Keratinocyte (primary cell): ENCODE data around the gene GTF3A.

Experiments
- EZH2 ChIP-seq: IDR thresholded peaks from one replicate; pipeline ENCODE4 v1.6.1; 2012; ENCODE audit warnings: inconsistent platforms, mild to moderate bottlenecking, low read length, moderate library complexity
- TF ChIP-seq, protein P1 (sequence below), 3 experiments: IDR thresholded peaks in 1 of 3; conservative IDR thresholded peaks in 1 of 3; optimal IDR thresholded peaks in 1 of 3; 2 replicates in 2 of 3; 3 replicates in 1 of 3; pipeline versions ENCODE3 to v1.5.1; 2011; ENCODE audit warnings: low read length in 3 of 3, mild to moderate bottlenecking in 3 of 3, moderate library complexity in 2 of 3, control low read depth in 1 of 3, inconsistent platforms in 1 of 3; ENCODE audit not compliant: insufficient read depth in 2 of 3; ENCODE audit errors: extremely low read depth in 1 of 3

DNA sequence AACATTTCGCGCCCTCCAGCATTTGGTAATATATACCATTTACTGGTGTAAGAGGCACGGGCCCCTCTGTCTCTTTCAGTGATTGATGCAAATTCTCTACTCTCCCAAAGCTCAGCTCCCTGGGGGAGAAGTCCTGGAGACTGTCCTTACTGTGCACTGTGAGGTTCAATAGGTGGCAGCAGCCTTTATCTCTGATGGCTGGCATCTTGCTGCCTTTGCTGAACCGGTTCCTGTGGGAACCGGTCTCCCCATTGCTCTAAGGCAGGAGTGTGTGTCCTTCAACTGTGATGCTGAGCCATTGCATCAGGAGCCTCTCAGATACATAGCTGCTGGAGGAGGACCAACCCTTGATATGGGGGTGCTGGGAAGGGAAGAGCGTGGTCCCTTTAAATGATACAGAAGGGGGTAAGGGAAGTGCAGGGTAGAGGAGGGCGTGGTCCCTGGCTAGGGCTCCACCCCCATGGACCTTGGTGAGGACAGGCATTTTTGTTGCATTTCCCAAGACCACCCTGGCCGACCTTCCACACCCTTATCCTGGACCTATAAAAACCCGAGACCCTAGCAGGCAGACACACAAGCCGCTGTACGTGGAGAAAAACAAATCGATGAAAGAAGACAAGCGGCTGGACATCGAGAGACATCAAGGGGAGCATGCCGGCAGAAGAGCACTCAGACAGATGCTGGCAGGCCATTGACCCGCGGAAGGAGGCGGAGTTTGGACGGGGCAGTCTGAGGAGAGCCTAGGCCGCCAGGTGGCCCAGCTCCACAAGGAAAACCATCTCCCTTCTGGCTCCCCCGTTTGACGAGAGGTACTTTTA is 41.1 kb upstream of the GTF3A start:
- TF ChIP-seq, protein P1, sequence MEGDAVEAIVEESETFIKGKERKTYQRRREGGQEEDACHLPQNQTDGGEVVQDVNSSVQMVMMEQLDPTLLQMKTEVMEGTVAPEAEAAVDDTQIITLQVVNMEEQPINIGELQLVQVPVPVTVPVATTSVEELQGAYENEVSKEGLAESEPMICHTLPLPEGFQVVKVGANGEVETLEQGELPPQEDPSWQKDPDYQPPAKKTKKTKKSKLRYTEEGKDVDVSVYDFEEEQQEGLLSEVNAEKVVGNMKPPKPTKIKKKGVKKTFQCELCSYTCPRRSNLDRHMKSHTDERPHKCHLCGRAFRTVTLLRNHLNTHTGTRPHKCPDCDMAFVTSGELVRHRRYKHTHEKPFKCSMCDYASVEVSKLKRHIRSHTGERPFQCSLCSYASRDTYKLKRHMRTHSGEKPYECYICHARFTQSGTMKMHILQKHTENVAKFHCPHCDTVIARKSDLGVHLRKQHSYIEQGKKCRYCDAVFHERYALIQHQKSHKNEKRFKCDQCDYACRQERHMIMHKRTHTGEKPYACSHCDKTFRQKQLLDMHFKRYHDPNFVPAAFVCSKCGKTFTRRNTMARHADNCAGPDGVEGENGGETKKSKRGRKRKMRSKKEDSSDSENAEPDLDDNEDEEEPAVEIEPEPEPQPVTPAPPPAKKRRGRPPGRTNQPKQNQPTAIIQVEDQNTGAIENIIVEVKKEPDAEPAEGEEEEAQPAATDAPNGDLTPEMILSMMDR (optimal IDR thresholded peaks at IDR 0.05 in 1 of 3, IDR thresholded peaks at IDR 0.05 in 1 of 3, conservative IDR thresholded peaks at IDR 0.05 in 1 of 3; ENCODE audit: extremely low read depth in 1 of 3, insufficient read depth in 2 of 3, low read length in 3 of 3) = peak in 1 of 3 experiments; percentile 16
- no peak for TF ChIP-seq EZH2
